Measurements from ENCODE around the gene PFN4. TPM values are rescaled to one million over a fixed set of nuclear protein-coding genes. Genes with fewer than 3 reads are reported as not detected.

The PFN4 gene
- total and polyA plus RNA-seq, 9 of the 15 experiments (the other 6 are each of a cell fraction or from before 2014, with no cell fraction given) = 0.07 to 0.54 (median 0.31) TPM; not detected in 2

DNA sequence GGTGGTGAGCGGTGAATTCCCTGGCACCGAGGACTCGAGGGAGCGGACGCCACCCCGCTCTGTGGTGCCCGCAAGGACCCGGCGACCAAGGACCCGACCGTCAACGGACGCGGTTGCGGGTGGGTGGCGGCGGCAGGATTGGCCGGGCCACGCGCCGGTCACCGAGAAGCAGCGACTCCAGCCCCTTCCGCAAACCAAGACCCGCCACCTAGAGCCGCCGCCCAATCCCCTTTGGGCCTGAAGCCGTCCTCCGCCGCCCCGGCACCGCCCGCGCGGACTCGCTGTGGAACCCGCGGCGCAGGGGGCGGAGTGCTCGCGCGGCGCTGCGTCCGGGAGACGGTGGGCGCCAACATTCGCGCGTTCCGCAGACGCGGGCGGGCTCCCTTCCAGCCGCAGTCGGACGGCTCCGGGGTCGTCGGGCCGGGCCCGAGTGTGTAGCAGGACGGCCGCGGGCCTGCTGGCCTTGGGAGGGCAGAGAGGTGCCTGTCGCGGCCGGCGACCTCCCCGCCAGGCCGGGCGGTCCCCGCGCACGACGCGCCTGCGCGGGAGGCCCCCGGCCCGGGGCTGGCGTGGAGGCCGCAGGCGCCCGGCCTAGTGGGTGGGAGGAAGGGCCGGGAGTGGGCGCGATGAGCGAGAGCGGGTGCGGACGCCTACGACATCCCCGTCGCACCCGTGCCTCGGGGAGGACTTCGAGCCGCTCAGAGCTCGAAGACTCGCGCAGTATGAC lies at the start of gene PFN4, which contains the start of gene FAM228B (continued):
- TF ChIP-seq PRMT5 (CRISPR knock-in tag; IDR thresholded peaks at IDR 0.05) = no peak
- TF ChIP-seq CBFA2T2 (conservative IDR thresholded peaks at IDR 0.05) = no peak
- TF ChIP-seq NR1H2 (CRISPR knock-in tag; IDR thresholded peaks at IDR 0.05) = peak; percentile 30; the same call in 1 of the 2 replicates
- no peak; the same call in 1 of the 2 replicates for TF ChIP-seq RNF2 (IDR thresholded peaks at IDR 0.05)
- no peak for TF ChIP-seq ILK (tag; IDR thresholded peaks at IDR 0.05; ENCODE audit: borderline replicate concordance, low read depth)
- TF ChIP-seq, protein P1, sequence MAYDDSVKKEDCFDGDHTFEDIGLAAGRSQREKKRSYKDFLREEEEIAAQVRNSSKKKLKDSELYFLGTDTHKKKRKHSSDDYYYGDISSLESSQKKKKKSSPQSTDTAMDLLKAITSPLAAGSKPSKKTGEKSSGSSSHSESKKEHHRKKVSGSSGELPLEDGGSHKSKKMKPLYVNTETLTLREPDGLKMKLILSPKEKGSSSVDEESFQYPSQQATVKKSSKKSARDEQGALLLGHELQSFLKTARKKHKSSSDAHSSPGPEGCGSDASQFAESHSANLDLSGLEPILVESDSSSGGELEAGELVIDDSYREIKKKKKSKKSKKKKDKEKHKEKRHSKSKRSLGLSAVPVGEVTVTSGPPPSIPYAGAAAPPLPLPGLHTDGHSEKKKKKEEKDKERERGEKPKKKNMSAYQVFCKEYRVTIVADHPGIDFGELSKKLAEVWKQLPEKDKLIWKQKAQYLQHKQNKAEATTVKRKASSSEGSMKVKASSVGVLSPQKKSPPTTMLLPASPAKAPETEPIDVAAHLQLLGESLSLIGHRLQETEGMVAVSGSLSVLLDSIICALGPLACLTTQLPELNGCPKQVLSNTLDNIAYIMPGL (CRISPR knock-in tag; IDR thresholded peaks at IDR 0.05) = peak; percentile 74; the same call in 1 of the 2 replicates
- TF ChIP-seq, protein P2, sequence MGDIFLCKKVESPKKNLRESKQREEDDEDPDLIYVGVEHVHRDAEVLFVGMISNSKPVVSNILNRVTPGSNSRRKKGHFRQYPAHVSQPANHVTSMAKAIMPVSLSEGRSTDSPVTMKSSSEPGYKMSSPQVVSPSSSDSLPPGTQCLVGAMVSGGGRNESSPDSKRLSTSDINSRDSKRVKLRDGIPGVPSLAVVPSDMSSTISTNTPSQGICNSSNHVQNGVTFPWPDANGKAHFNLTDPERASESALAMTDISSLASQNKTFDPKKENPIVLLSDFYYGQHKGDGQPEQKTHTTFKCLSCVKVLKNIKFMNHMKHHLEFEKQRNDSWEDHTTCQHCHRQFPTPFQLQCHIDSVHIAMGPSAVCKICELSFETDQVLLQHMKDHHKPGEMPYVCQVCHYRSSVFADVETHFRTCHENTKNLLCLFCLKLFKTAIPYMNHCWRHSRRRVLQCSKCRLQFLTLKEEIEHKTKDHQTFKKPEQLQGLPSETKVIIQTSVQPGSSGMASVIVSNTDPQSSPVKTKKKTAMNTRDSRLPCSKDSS (IDR thresholded peaks at IDR 0.05; ENCODE audit: low read depth, partially characterized antibody) = no peak
- TF ChIP-seq ZNF76 (CRISPR knock-in tag; IDR thresholded peaks at IDR 0.05; ENCODE audit: borderline replicate concordance) = no peak
- no peak for TF ChIP-seq CHD4 (IDR thresholded peaks at IDR 0.05; ENCODE audit: insufficient read depth, insufficient replicate concordance, low read depth, low read length, poor library complexity, severe bottlenecking)
- TF ChIP-seq ZBTB7A (IDR thresholded peaks at IDR 0.05; ENCODE audit: borderline replicate concordance, control insufficient read depth, low read depth, low read length) = peak; percentile 70; the same call in 1 of the 2 replicates
- no peak for TF ChIP-seq ELF4 (CRISPR knock-in tag; IDR thresholded peaks at IDR 0.05)
- no peak for TF ChIP-seq SIRT6 (IDR thresholded peaks at IDR 0.05; ENCODE audit: low read depth, low read length)
- TF ChIP-seq DDX20 (tag; IDR thresholded peaks at IDR 0.05; ENCODE audit: low read depth) = no peak
- TF ChIP-seq, protein P3, sequence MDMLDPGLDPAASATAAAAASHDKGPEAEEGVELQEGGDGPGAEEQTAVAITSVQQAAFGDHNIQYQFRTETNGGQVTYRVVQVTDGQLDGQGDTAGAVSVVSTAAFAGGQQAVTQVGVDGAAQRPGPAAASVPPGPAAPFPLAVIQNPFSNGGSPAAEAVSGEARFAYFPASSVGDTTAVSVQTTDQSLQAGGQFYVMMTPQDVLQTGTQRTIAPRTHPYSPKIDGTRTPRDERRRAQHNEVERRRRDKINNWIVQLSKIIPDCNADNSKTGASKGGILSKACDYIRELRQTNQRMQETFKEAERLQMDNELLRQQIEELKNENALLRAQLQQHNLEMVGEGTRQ (CRISPR knock-in tag; IDR thresholded peaks at IDR 0.05) = no peak
- TF ChIP-seq ZNF224 (CRISPR knock-in tag; IDR thresholded peaks at IDR 0.05) = no peak; the same call in 1 of the 2 replicates
- TF ChIP-seq ZNF551 (CRISPR knock-in tag; IDR thresholded peaks at IDR 0.05) = no peak
- no peak for TF ChIP-seq HBP1 (CRISPR knock-in tag; IDR thresholded peaks at IDR 0.05)
- TF ChIP-seq ZNF133 (CRISPR knock-in tag; IDR thresholded peaks at IDR 0.05) = no peak
- no peak for TF ChIP-seq RHOXF2B (CRISPR knock-in tag; conservative IDR thresholded peaks at IDR 0.05)
- TF ChIP-seq ZNF184 (CRISPR knock-in tag; IDR thresholded peaks at IDR 0.05) = no peak
- no peak for TF ChIP-seq EHMT2 (IDR thresholded peaks at IDR 0.05)
- no peak for TF ChIP-seq ZNF507 (tag; conservative IDR thresholded peaks at IDR 0.05)
- TF ChIP-seq POLR2A (conservative IDR thresholded peaks at IDR 0.05) = peak; percentile 86
